ENCODE results near the gene SPRY1.
A peak's percentile ranks its signal among the peaks of the same experiment; 100 is the strongest.

The SPRY1 gene

GRCh38 chr4:123412091-123412505 is 15.5 kb downstream of the SPRY1 start:
- no peak for DNase-seq

- no peak for DNase-seq
These were observed 16.3 kb downstream of the SPRY1 start for GRCh38 chr4:123412700-123413512.

GRCh38 chr4:123415576-123415975 is 19.0 kb downstream of the SPRY1 start:
- no peak for DNase-seq

GRCh38 chr4:123415977-123416376 is 19.4 kb downstream of the SPRY1 start:
- DNase-seq, result no peak

GRCh38 chr4:123417813-123418212 is 21.2 kb downstream of the SPRY1 start:
- DNase-seq, result no peak

GRCh38 chr4:123418351-123418931 is 21.8 kb downstream of the SPRY1 start:
- peak; percentile 89 for DNase-seq

GRCh38 chr4:123419885-123420755 is 23.5 kb downstream of the SPRY1 start:
- DNase-seq, result no peak

- no peak for DNase-seq
These were observed 24.8 kb downstream of the SPRY1 start for GRCh38 chr4:123421227-123421936.

GRCh38 chr4:123421937-123422781 is 25.6 kb downstream of the SPRY1 start:
- DNase-seq, result no peak

GRCh38 chr4:123423819-123424218 is 27.2 kb downstream of the SPRY1 start:
- no peak for DNase-seq

- no peak for DNase-seq
These were observed 31.4 kb downstream of the SPRY1 start for GRCh38 chr4:123427951-123428350.

GRCh38 chr4:123430031-123430430 is 33.4 kb downstream of the SPRY1 start:
- DNase-seq, result no peak

- DNase-seq, result no peak
These were observed 33.9 kb downstream of the SPRY1 start for GRCh38 chr4:123430501-123430900.

GRCh38 chr4:123433573-123433972 is 37.0 kb downstream of the SPRY1 start:
- DNase-seq, result no peak

- DNase-seq, result no peak
These were observed 37.4 kb downstream of the SPRY1 start for GRCh38 chr4:123433976-123434375.

- no peak for DNase-seq
These were observed 38.9 kb downstream of the SPRY1 start for GRCh38 chr4:123435246-123436113.

GRCh38 chr4:123438031-123438430 is 41.4 kb downstream of the SPRY1 start:
- no peak for DNase-seq

GRCh38 chr4:123443401-123444289 is 47.0 kb downstream of the SPRY1 start:
- DNase-seq, result no peak

- DNase-seq, result no peak
These were observed 47.7 kb downstream of the SPRY1 start for GRCh38 chr4:123444290-123444731.
